Calu3 (cell line): ENCODE results near the gene STK40. TPM values are rescaled to one million over a fixed set of nuclear protein-coding genes. Genes with fewer than 3 reads are reported as not detected.
A peak's percentile ranks its signal among the peaks of the same experiment; 100 is the strongest.

Source experiments
- BruUV-seq: library from RNA; stranded (reverse); fragments of 400-500 nt; replicated peaks from 2 replicates; lab custom pipeline; 2021; lab: Mats Ljungman, UMichigan
- CTCF ChIA-PET: fragments of 300-600 bp; sonication (Branson Sonifier 250); formaldehyde crosslinking; loops from one replicate; lab custom pipeline; 2022; ENCODE audit warnings: antibody characterized with exemption; lab: Charles Lee
- DNase-seq: peaks from one replicate; pipeline ENCODE4 v3.0.0; 2022
- H3K27ac Mint-ChIP-seq: one replicate; pipeline ENCODE4 v1.8.0; 2022; ENCODE audit warnings: mixed read lengths; ENCODE audit not compliant: unreplicated experiment
- H3K27me3 Mint-ChIP-seq: one replicate; pipeline ENCODE4 v1.8.0; 2022; ENCODE audit warnings: mixed read lengths; ENCODE audit not compliant: unreplicated experiment
- H3K36me3 Mint-ChIP-seq: one replicate; pipeline ENCODE4 v1.8.0; 2022; ENCODE audit warnings: mild to moderate bottlenecking, moderate library complexity, mixed read lengths; ENCODE audit not compliant: insufficient read depth, unreplicated experiment
- H3K4me1 Mint-ChIP-seq: one replicate; pipeline ENCODE4 v1.8.0; 2022; ENCODE audit warnings: mild to moderate bottlenecking, low read depth, mixed read lengths; ENCODE audit not compliant: unreplicated experiment
- H3K4me3 Mint-ChIP-seq: one replicate; pipeline ENCODE4 v1.8.0; 2022; ENCODE audit warnings: mild to moderate bottlenecking, low read depth, moderate library complexity, mixed read lengths; ENCODE audit not compliant: unreplicated experiment
- H3K9me3 Mint-ChIP-seq: one replicate; pipeline ENCODE4 v1.8.0; 2022; ENCODE audit warnings: low read depth, mixed read lengths; ENCODE audit not compliant: unreplicated experiment
- intact Hi-C: fragments of 100-400 bp; cut with micrococcal nuclease; formaldehyde crosslinking; loops from one replicate; pipeline ENCODE4 v1.10.0; 2022; ENCODE audit not compliant: unreplicated experiment
- total RNA-seq: library from RNA; stranded (reverse); gene quantifications from 2 replicates; pipeline ENCODE4 v1.2.3, GENCODE V29; 2022
- TF ChIP-seq, protein P1 (sequence below): fragments of 200-600 bp; IDR thresholded peaks from one replicate; pipeline ENCODE4 v1.8.0; 2022; ENCODE audit warnings: antibody characterized with exemption; ENCODE audit not compliant: unreplicated experiment

Gene STK40
- total RNA-seq, 1 experiment from 2014 or later = 44.5 TPM

DNA sequence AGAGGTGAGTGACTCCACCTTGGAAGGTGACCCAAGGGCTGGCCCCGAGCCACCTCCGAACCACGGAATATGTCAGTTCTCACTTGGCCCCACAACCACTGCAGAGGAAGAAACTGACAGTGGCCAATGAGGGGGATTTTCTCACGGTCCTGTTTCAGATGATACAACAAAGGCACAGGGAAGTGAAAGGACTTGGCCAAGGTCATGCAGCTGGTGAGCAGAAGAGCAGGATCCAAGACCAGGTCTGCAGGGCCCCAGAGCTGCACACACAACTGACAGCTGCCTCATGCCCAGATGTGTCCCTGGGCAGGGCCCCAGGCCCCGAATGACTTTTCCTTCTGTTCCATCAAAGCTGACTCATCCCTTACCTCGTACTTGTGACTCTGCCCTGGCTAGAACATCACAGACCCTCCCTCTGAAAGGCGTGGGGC lies 36.5 kb downstream of the STK40 start:
- Mint-ChIP-seq H3K4me3 (no peak overlapping the region), H3K9me3 (no peaks in the 10 kb centered on the region), H3K27me3 (no peaks in the 10 kb centered on the region), H3K36me3 (peaks cover 78% of the 10 kb centered on the region), H3K4me1 (peaks cover 30% of the 10 kb centered on the region), H3K27ac (no peak overlapping the region)
- DNase-seq = no peak
- BruUV-seq = no TSS peak
- intact Hi-C loops = no loop called here
- CTCF ChIA-PET = no interaction called here
- TF ChIP-seq, protein P1, sequence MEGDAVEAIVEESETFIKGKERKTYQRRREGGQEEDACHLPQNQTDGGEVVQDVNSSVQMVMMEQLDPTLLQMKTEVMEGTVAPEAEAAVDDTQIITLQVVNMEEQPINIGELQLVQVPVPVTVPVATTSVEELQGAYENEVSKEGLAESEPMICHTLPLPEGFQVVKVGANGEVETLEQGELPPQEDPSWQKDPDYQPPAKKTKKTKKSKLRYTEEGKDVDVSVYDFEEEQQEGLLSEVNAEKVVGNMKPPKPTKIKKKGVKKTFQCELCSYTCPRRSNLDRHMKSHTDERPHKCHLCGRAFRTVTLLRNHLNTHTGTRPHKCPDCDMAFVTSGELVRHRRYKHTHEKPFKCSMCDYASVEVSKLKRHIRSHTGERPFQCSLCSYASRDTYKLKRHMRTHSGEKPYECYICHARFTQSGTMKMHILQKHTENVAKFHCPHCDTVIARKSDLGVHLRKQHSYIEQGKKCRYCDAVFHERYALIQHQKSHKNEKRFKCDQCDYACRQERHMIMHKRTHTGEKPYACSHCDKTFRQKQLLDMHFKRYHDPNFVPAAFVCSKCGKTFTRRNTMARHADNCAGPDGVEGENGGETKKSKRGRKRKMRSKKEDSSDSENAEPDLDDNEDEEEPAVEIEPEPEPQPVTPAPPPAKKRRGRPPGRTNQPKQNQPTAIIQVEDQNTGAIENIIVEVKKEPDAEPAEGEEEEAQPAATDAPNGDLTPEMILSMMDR = no peak

DNA sequence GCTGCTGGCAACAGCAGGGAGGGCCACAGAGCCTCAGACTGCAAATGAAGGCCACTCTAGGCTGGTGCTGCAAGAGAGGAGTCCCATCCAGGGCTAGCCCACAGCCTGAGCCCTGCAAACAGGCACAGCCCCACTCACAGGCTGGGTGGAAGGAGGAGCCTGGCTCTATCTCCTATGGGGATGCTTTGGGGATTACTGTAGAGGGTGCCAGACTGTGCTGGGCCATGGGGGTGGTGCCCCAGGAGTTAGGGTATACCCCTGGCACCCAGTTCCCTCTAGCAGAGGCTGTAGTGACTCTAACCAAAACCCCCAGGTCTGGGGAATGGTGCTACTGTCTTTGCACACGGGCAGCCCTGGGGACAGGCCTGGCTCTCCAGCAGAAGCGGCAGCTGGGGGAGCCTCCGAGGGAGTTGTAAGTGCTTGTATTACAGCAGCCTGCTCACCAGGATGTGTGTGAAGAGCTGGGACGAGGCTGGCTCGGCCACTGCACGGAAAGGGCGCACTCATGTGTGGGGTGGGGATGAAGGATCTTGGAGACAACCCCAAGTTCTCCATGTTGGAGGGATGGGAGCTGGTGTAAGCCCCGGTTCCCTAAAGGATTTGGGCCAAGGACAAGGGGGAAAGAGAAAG lies 38.9 kb downstream of the STK40 start:
- intact Hi-C loops = no loop called here
- Mint-ChIP-seq H3K9me3 (no peaks in the 10 kb centered on the region), H3K36me3 (peaks cover 67% of the 10 kb centered on the region), H3K4me3 (no peak overlapping the region), H3K4me1 (peaks cover 27% of the 10 kb centered on the region), H3K27ac (peak overlapping the region; percentile 60), H3K27me3 (no peaks in the 10 kb centered on the region)
- no peak for DNase-seq
- TF ChIP-seq, protein P1 = no peak
- no TSS peak for BruUV-seq
- CTCF ChIA-PET = interaction anchor here (0.6 kb wide), 2 partner anchors 58 to 241 kb away, joined by 4 to 5 read pairs; no protein-coding TSS in a partner anchor

DNA sequence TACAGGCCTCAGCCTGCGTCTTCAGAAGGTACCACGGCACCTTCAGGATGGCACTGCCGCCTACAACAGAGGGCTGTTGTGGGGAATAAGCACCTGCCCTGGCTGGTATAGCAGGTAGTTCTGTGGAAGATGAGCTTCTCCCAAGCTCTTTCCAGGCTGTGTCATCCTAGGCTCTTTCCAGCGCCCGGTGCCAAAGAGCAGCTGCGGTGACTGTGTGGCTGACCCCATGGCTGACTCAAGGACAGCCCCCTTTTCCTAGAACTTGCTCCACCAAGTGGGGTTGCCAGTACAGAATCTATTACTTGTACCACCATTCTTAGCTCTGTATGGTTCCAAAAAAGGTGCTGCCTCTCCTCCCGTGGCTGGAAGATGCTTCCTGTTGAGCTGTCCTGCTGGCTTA lies 40.4 kb downstream of the STK40 start:
- H3K36me3 Mint-ChIP-seq = peaks cover 65% of the 10 kb centered on the region
- H3K4me1 Mint-ChIP-seq = peaks cover 12% of the 10 kb centered on the region
- H3K27me3 Mint-ChIP-seq = no peaks in the 10 kb centered on the region
- BruUV-seq = no TSS peak
- no peak overlapping the region for H3K4me3 Mint-ChIP-seq
- H3K27ac Mint-ChIP-seq = no peak overlapping the region
- CTCF ChIA-PET = no interaction called here
- TF ChIP-seq, protein P1 = no peak
- H3K9me3 Mint-ChIP-seq = no peaks in the 10 kb centered on the region
- intact Hi-C loops = no loop called here
- no peak for DNase-seq

DNA sequence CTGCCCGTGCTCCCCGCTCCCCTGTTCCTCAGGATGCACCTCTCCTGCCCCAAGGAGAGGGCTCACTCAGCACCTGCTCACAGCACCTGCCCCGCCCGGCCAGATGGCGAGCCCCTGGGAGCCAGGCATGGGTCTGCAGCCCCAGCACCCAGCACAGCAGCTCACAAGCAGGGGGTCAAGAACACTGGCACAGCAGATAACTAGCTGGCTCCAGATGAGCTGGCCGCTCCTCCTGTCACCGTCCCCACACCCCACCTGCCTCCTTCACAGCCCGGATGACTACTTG lies 41.4 kb downstream of the STK40 start:
- Mint-ChIP-seq H3K4me3 (no peak overlapping the region), H3K9me3 (no peaks in the 10 kb centered on the region), H3K36me3 (peaks cover 67% of the 10 kb centered on the region), H3K27me3 (no peaks in the 10 kb centered on the region), H3K27ac (peak overlapping the region; percentile 12), H3K4me1 (peaks cover 9% of the 10 kb centered on the region)
- intact Hi-C loops = no loop called here
- no TSS peak for BruUV-seq
- DNase-seq = no peak
- TF ChIP-seq, protein P1 = no peak
- CTCF ChIA-PET = interaction anchor here (0.7 kb wide), 1 partner anchor 15 kb away, joined by 5 read pairs; no protein-coding TSS in a partner anchor
